ENCODE data around the gene MFSD11. TPM values are rescaled to one million over a fixed set of nuclear protein-coding genes. Genes with fewer than 3 reads are reported as not detected.
"Not testable (repeated sequence)": the region's sequence is repeated elsewhere in the genome, so short reads cannot be mapped to it uniquely, and the experiment has no call there.

The MFSD11 gene
- total and polyA plus RNA-seq, 3 experiments from 2014 or later: 22.3 to 28.4 (median 22.9) TPM

- H3K36me3 ChIP-seq (ENCODE audit: insufficient read depth, low read length): no peaks in the 10 kb centered on the region
- CTCF ChIA-PET: interaction anchor here (1.3 to 1.6 kb wide), 2 partner anchors 11 to 15 kb away, joined by 3 to 4 read pairs; no protein-coding TSS in a partner anchor
- Mint-ChIP-seq H3K4me1 (peaks cover 0 to 35% (median 14%) of the 10 kb centered on the region in 3 donors), H3K4me3 (no peak overlapping the region), H3K27me3 (peaks cover 0 to 3% of the 10 kb centered on the region in 2 donors), H3K27ac (peak overlapping the region in 3 of 8 donors; percentile 9 to 70 (median 45)), H3K36me3 (peaks cover 0 to 2% (median 2%) of the 10 kb centered on the region in 3 donors), H3K9me3 (no peaks in the 10 kb centered on the region)
- no peaks in the 10 kb centered on the region for H3K4me1 ChIP-seq (ENCODE audit: insufficient read depth, low read length)
- no peaks in the 10 kb centered on the region for H3K27me3 ChIP-seq (ENCODE audit: insufficient read depth, low read length, poor library complexity, severe bottlenecking)
- H3K4me3 ChIP-seq (ENCODE audit: low read length): no peak overlapping the region
- H3K9me3 ChIP-seq (ENCODE audit: low read length): no peaks in the 10 kb centered on the region
- H3K27ac ChIP-seq (ENCODE audit: low read depth, low read length): peak overlapping the region; percentile 24
- POLR2A ChIA-PET: no interaction called here
- no peak for DNase-seq
These were observed 40.9 kb upstream of the MFSD11 start for GRCh38 chr17:76696763-76697701.

DNA sequence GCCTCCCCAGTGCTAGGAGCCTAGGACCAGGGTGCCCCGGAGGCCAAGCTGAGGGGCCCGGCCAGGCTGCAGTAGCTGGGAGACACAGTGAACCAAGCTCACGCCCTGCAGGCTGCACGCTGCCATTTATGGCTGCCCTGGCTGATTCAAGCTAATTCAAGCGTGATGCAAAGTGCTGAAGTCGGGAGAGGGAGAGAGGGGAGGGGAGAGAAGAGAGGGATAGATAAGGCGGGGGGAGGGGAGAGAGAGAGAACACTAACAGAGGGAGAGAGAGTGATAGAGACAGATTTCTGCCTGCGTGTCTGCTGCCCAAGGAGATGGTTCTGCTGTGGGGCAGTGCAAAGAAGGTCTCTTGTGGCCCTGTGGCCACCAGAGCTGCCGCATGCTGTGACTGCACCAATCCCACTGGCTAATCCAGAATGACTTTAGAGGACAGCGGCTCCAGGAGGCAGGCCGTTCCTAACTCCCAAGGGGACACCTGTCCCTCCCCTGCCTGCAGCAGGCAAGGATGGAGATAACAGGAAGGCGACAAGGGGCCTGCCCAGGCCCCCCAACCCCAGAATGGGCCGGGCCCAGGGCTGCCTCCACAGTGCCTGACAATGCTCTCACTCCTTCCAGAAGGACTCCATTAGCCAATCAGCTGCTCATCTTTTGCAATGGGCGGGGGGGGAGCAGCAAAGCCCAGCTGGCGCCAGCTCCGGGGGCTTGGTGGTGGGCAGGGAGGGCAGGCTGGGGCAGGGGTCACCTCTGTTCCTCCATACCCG is 40.0 kb upstream of the MFSD11 start:
- Mint-ChIP-seq H3K4me3 (no peak overlapping the region), H3K27me3 (peaks cover 0 to 3% of the 10 kb centered on the region in 2 donors), H3K9me3 (no peaks in the 10 kb centered on the region), H3K4me1 (peaks cover 0 to 35% (median 14%) of the 10 kb centered on the region in 3 donors), H3K27ac (peak overlapping the region in 1 of 8 donors; percentile 43), H3K36me3 (peaks cover 0 to 2% (median 2%) of the 10 kb centered on the region in 3 donors)
- CTCF ChIA-PET: interaction anchor here (0.5 to 1.6 kb wide), 3 partner anchors 16 to 74 kb away, joined by 3 to 4 read pairs (median 3); no protein-coding TSS in a partner anchor
- H3K27me3 ChIP-seq (ENCODE audit: insufficient read depth, low read length, poor library complexity, severe bottlenecking): no peaks in the 10 kb centered on the region
- POLR2A ChIA-PET: interaction anchor here (0.6 kb wide), 1 partner anchor 27 kb away, joined by 5 read pairs; no protein-coding TSS in a partner anchor
- H3K27ac ChIP-seq (ENCODE audit: low read depth, low read length): peak overlapping the region; percentile 24
- H3K36me3 ChIP-seq (ENCODE audit: insufficient read depth, low read length): no peaks in the 10 kb centered on the region
- no peaks in the 10 kb centered on the region for H3K4me1 ChIP-seq (ENCODE audit: insufficient read depth, low read length)
- H3K9me3 ChIP-seq (ENCODE audit: low read length): no peaks in the 10 kb centered on the region
- no peak for DNase-seq
- H3K4me3 ChIP-seq (ENCODE audit: low read length): no peak overlapping the region

GRCh38 chr17:76698466-76698977 is 39.4 kb upstream of the MFSD11 start:
- H3K27ac Mint-ChIP-seq; H3K27me3 ChIP-seq (ENCODE audit: insufficient read depth, low read length, poor library complexity, severe bottlenecking); H3K27me3 Mint-ChIP-seq; H3K4me1 ChIP-seq (ENCODE audit: insufficient read depth, low read length); H3K9me3 ChIP-seq (ENCODE audit: low read length); H3K4me3 ChIP-seq (ENCODE audit: low read length); H3K9me3 Mint-ChIP-seq; DNase-seq; H3K4me3 Mint-ChIP-seq; H3K36me3 Mint-ChIP-seq; H3K36me3 ChIP-seq (ENCODE audit: insufficient read depth, low read length); POLR2A ChIA-PET; H3K27ac ChIP-seq (ENCODE audit: low read depth, low read length): not testable (repeated sequence)
- CTCF ChIA-PET: interaction anchor here (0.5 to 1.6 kb wide), 3 partner anchors 17 to 75 kb away, joined by 3 to 4 read pairs (median 3); no protein-coding TSS in a partner anchor
- peaks cover 0 to 38% (median 14%) of the 10 kb centered on the region in 3 donors for H3K4me1 Mint-ChIP-seq

DNA sequence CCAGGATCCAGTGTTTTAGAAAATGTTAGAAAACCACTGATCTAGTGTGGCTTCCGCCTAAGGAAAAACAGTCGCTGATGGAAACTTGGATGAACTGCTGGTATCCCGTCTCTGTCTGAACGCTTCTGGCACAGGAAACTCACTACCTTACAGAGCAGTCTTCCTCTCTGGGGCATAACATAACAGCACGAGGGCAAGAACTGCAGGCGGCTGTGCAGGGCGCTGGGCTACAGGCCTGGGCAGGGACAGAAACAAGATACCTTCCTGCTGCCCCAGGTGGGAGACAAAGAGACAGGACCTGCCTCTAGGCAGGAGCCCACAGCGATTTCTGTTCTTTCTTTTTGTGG is 37.7 kb upstream of the MFSD11 start:
- Histone ChIP-seq H3K9me3 (ENCODE audit: low read length) (no peaks in the 10 kb centered on the region), H3K4me3 (ENCODE audit: low read length) (no peak overlapping the region), H3K4me1 (ENCODE audit: insufficient read depth, low read length) (no peaks in the 10 kb centered on the region), H3K36me3 (ENCODE audit: insufficient read depth, low read length) (no peaks in the 10 kb centered on the region), H3K27me3 (ENCODE audit: insufficient read depth, low read length, poor library complexity, severe bottlenecking) (no peaks in the 10 kb centered on the region), H3K27ac (ENCODE audit: low read depth, low read length) (no peak overlapping the region)
- Mint-ChIP-seq H3K9me3 (no peaks in the 10 kb centered on the region), H3K36me3 (peaks cover 0 to 2% (median 2%) of the 10 kb centered on the region in 3 donors), H3K27ac (peak overlapping the region in 7 of 8 donors; percentile 46 to 94 (median 81)), H3K4me1 (peaks cover 0 to 40% (median 14%) of the 10 kb centered on the region in 3 donors), H3K4me3 (peak overlapping the region in 6 of 7 donors; percentile 21 to 55 (median 45)), H3K27me3 (peaks cover 0 to 1% of the 10 kb centered on the region in 2 donors)
- POLR2A ChIA-PET: no interaction called here
- CTCF ChIA-PET: no interaction called here
- DNase-seq: peak in 1 of 5 donors; percentile 17

- Mint-ChIP-seq H3K27ac (peak overlapping the region; percentile 4 to 89 (median 80)), H3K9me3 (no peaks in the 10 kb centered on the region), H3K27me3 (no peaks in the 10 kb centered on the region), H3K4me1 (peaks cover 0 to 36% (median 14%) of the 10 kb centered on the region in 3 donors), H3K36me3 (peaks cover 0 to 2% (median 0%) of the 10 kb centered on the region in 3 donors), H3K4me3 (peak overlapping the region; percentile 21 to 63 (median 46))
- no peaks in the 10 kb centered on the region for H3K27me3 ChIP-seq (ENCODE audit: insufficient read depth, low read length, poor library complexity, severe bottlenecking)
- no peak overlapping the region for H3K27ac ChIP-seq (ENCODE audit: low read depth, low read length)
- POLR2A ChIA-PET: no interaction called here
- H3K4me3 ChIP-seq (ENCODE audit: low read length): no peak overlapping the region
- H3K9me3 ChIP-seq (ENCODE audit: low read length): no peaks in the 10 kb centered on the region
- CTCF ChIA-PET: interaction anchor here (1.2 kb wide), 1 partner anchor 13 kb away, joined by 3 read pairs; no protein-coding TSS in a partner anchor
- peak in 4 of 5 donors; percentile 16 to 72 (median 30) for DNase-seq
- no peaks in the 10 kb centered on the region for H3K4me1 ChIP-seq (ENCODE audit: insufficient read depth, low read length)
- H3K36me3 ChIP-seq (ENCODE audit: insufficient read depth, low read length): no peaks in the 10 kb centered on the region
These were observed 37.1 kb upstream of the MFSD11 start for GRCh38 chr17:76700617-76701470.

DNA sequence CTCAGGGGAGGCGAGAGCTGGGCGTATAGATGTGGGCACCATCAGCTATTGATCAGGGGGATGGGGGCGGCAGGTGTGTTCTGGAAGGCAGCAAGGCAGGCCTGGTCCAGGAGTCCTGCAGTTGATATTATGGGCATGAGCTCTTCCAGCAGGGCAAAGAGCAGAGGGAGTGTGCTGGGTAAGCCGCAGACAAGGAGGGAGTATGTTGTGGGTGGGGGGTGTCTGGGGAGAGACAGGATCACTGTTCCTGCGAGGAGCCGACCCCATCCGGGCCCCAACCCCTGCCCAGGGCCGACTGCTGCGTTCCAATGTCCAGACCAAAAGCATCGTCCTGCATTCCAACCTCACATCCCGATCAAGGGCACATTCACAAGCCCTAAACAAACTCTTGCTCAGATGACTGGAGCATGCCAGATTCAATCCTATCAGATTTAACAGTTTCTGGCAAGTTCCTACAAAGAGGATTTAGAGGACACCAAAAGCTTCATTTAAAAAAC is 36.4 kb upstream of the MFSD11 start:
- Mint-ChIP-seq H3K27me3 (no peaks in the 10 kb centered on the region), H3K36me3 (peaks cover 0 to 2% (median 0%) of the 10 kb centered on the region in 3 donors), H3K9me3 (no peaks in the 10 kb centered on the region), H3K4me3 (no peak overlapping the region), H3K27ac (peak overlapping the region in 4 of 8 donors; percentile 31 to 81 (median 37)), H3K4me1 (peaks cover 0 to 34% (median 13%) of the 10 kb centered on the region in 3 donors)
- Histone ChIP-seq H3K4me1 (ENCODE audit: insufficient read depth, low read length) (no peaks in the 10 kb centered on the region), H3K36me3 (ENCODE audit: insufficient read depth, low read length) (no peaks in the 10 kb centered on the region), H3K4me3 (ENCODE audit: low read length) (no peak overlapping the region), H3K27me3 (ENCODE audit: insufficient read depth, low read length, poor library complexity, severe bottlenecking) (no peaks in the 10 kb centered on the region), H3K27ac (ENCODE audit: low read depth, low read length) (no peak overlapping the region), H3K9me3 (ENCODE audit: low read length) (no peaks in the 10 kb centered on the region)
- no peak for DNase-seq
- ChIA-PET POLR2A (no interaction called here), CTCF (interaction anchor here (1.2 kb wide), 1 partner anchor 12 kb away, joined by 3 read pairs; no protein-coding TSS in a partner anchor)

DNA sequence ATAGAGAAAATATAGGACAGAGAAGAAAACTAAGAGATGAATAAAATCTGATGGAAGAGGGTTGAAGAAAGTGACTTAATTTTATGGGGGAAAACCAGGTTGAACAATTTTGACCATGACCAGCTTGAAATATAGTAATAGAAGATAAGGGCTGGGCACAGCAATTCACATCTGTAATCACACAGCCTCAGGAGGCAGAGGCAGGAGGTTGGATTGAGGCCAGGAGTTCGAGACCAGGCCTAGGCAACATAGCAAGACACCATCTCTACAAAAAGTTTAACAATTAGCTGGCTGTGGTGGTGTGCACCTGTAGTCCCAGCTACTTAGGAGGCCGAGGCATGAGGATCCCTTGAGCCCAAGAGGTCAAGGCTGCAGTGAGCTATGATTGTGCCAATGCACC is 35.8 kb upstream of the MFSD11 start:
- Mint-ChIP-seq H3K27me3 (no peaks in the 10 kb centered on the region), H3K9me3 (no peaks in the 10 kb centered on the region), H3K36me3 (peaks cover 0 to 3% (median 2%) of the 10 kb centered on the region in 3 donors), H3K4me3 (no peak overlapping the region), H3K4me1 (peaks cover 5 to 34% (median 8%) of the 10 kb centered on the region in 3 donors), H3K27ac (no peak overlapping the region)
- CTCF ChIA-PET: interaction anchor here (1.2 to 1.6 kb wide), 2 partner anchors 12 to 14 kb away, joined by 3 read pairs; no protein-coding TSS in a partner anchor
- POLR2A ChIA-PET: no interaction called here
- no peak for DNase-seq
- H3K27ac ChIP-seq (ENCODE audit: low read depth, low read length): no peak overlapping the region
- no peaks in the 10 kb centered on the region for H3K9me3 ChIP-seq (ENCODE audit: low read length)
- no peaks in the 10 kb centered on the region for H3K27me3 ChIP-seq (ENCODE audit: insufficient read depth, low read length, poor library complexity, severe bottlenecking)
- H3K4me1 ChIP-seq (ENCODE audit: insufficient read depth, low read length): no peaks in the 10 kb centered on the region
- H3K36me3 ChIP-seq (ENCODE audit: insufficient read depth, low read length): no peaks in the 10 kb centered on the region
- H3K4me3 ChIP-seq (ENCODE audit: low read length): no peak overlapping the region

All from CD8-positive, alpha-beta memory T cell (primary cell).